ENCODE measurements around the gene TANGO6. TPM values are rescaled to one million over a fixed set of nuclear protein-coding genes. Genes with fewer than 3 reads are reported as not detected.

TANGO6 gene
- total RNA-seq, 2 donors from 2014 or later: 9.6 to 15.3 TPM

GRCh38 chr16:69055008-69055407 is 211.7 kb downstream of the TANGO6 start:
- H3K27me3 Mint-ChIP-seq (ENCODE audit: insufficient read depth): no peaks in the 10 kb centered on the region
- WGBS, 2 experiments (ENCODE audit: insufficient coverage in 1 of 2, insufficient read length in 1 of 2): 91 to 98% methylated on average over 3 of the region's 3 CpGs
- Histone ChIP-seq H3K4me1 (ENCODE audit: control insufficient read depth, insufficient read depth, low read length) (no peaks in the 10 kb centered on the region), H3K27ac (ENCODE audit: low read depth, low read length) (no peak overlapping the region), H3K9me3 (ENCODE audit: control insufficient read depth, low read length) (no peaks in the 10 kb centered on the region), H3K27me3 (ENCODE audit: control insufficient read depth, insufficient read depth, low read length, poor library complexity, severe bottlenecking) (no peaks in the 10 kb centered on the region), H3K9ac (ENCODE audit: extremely low read depth, low read length, poor library complexity, severe bottlenecking) (no peak overlapping the region), H3K36me3 (ENCODE audit: control insufficient read depth, insufficient read depth, low read length) (no peaks in the 10 kb centered on the region), H3K4me3 (ENCODE audit: low read length) (no peak overlapping the region)
- no peak for TF ChIP-seq CTCF (conservative IDR thresholded peaks at IDR 0.05)
- no peak overlapping the region for H3K4me3 Mint-ChIP-seq
- no peak overlapping the region for H3K27ac Mint-ChIP-seq
- H3K36me3 Mint-ChIP-seq (ENCODE audit: low read depth): no peaks in the 10 kb centered on the region
- H3K4me1 Mint-ChIP-seq: peaks cover 20% of the 10 kb centered on the region
- DNase-seq: no peak
- no peaks in the 10 kb centered on the region for H3K9me3 Mint-ChIP-seq

GRCh38 chr16:69055980-69056379 is 212.6 kb downstream of the TANGO6 start:
- Mint-ChIP-seq H3K9me3 (no peaks in the 10 kb centered on the region), H3K4me3 (no peak overlapping the region), H3K27me3 (ENCODE audit: insufficient read depth) (no peaks in the 10 kb centered on the region), H3K4me1 (peaks cover 20% of the 10 kb centered on the region), H3K27ac (no peak overlapping the region), H3K36me3 (ENCODE audit: low read depth) (no peaks in the 10 kb centered on the region)
- Histone ChIP-seq H3K27ac (ENCODE audit: low read depth, low read length) (no peak overlapping the region), H3K9me3 (ENCODE audit: control insufficient read depth, low read length) (no peaks in the 10 kb centered on the region), H3K4me3 (ENCODE audit: low read length) (no peak overlapping the region), H3K27me3 (ENCODE audit: control insufficient read depth, insufficient read depth, low read length, poor library complexity, severe bottlenecking) (no peaks in the 10 kb centered on the region), H3K36me3 (ENCODE audit: control insufficient read depth, insufficient read depth, low read length) (no peaks in the 10 kb centered on the region), H3K9ac (ENCODE audit: extremely low read depth, low read length, poor library complexity, severe bottlenecking) (no peak overlapping the region), H3K4me1 (ENCODE audit: control insufficient read depth, insufficient read depth, low read length) (no peaks in the 10 kb centered on the region)
- WGBS, 2 experiments (ENCODE audit: insufficient coverage in 1 of 2, insufficient read length in 1 of 2): no CpG with 5 or more reads among the region's 1 CpG
- no peak for DNase-seq
- no peak for TF ChIP-seq CTCF (conservative IDR thresholded peaks at IDR 0.05)

GRCh38 chr16:69056421-69056820 is 213.1 kb downstream of the TANGO6 start:
- Histone ChIP-seq H3K27ac (ENCODE audit: low read depth, low read length) (no peak overlapping the region), H3K27me3 (ENCODE audit: control insufficient read depth, insufficient read depth, low read length, poor library complexity, severe bottlenecking) (no peaks in the 10 kb centered on the region), H3K4me3 (ENCODE audit: low read length) (no peak overlapping the region), H3K9ac (ENCODE audit: extremely low read depth, low read length, poor library complexity, severe bottlenecking) (no peak overlapping the region), H3K4me1 (ENCODE audit: control insufficient read depth, insufficient read depth, low read length) (no peaks in the 10 kb centered on the region), H3K9me3 (ENCODE audit: control insufficient read depth, low read length) (no peaks in the 10 kb centered on the region), H3K36me3 (ENCODE audit: control insufficient read depth, insufficient read depth, low read length) (no peaks in the 10 kb centered on the region)
- WGBS, 2 experiments (ENCODE audit: insufficient coverage in 1 of 2, insufficient read length in 1 of 2): 86 to 94% methylated on average over 1 to 3 of the region's 3 CpGs
- Mint-ChIP-seq H3K9me3 (no peaks in the 10 kb centered on the region), H3K4me1 (peaks cover 20% of the 10 kb centered on the region), H3K27ac (no peak overlapping the region), H3K4me3 (no peak overlapping the region), H3K36me3 (ENCODE audit: low read depth) (no peaks in the 10 kb centered on the region), H3K27me3 (ENCODE audit: insufficient read depth) (no peaks in the 10 kb centered on the region)
- no peak for DNase-seq
- no peak for TF ChIP-seq CTCF (conservative IDR thresholded peaks at IDR 0.05)
